Hippocampal formation (tissue), 2 donors: ENCODE data around the gene STIP1.

Experiments used
- DNase-seq, 2 donors: peaks; one replicate each; lab custom pipeline; 2025; lab: John Stamatoyannopoulos, UW

STIP1 gene

DNA sequence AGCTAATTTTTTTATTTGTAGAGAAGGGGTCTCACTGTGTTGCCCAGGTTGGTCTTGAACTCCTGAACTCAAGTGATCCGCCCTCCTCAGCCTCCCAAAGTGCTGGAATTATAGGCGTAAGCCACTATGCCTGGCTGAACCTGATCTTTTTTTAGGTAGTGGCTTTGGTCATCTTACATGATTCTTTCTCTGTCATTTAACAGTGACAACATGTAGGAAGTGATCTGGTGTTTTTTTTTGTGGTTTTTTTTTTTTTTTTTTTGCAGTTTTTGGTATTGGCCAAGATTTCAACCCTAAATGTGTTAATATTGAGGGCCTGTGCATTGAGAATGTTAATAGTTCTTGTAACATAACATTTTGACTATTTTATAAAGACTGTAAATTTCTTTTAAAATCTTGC lies 12.5 kb downstream of the STIP1 start:
- no peak for DNase-seq

DNA sequence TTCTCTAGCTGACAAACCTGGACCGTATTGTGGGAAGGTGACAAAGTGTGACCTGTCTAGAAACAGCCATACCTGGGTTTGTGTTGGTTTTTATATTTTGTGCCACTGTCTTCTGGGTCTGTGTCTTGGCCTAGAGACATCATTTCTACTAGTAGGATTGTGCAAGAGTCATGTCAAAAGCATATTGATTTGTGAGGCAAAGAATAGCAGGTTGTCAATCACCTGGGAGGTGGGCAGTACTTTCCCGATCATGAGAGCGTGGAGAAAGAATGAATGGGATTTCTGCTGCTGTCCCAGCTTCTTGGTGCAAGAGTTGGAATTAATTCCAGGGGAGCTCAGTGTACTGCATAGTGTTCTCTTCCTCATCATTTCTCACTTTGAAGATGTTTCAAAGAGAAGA lies 15.6 kb downstream of the STIP1 start:
- DNase-seq = no peak

DNA sequence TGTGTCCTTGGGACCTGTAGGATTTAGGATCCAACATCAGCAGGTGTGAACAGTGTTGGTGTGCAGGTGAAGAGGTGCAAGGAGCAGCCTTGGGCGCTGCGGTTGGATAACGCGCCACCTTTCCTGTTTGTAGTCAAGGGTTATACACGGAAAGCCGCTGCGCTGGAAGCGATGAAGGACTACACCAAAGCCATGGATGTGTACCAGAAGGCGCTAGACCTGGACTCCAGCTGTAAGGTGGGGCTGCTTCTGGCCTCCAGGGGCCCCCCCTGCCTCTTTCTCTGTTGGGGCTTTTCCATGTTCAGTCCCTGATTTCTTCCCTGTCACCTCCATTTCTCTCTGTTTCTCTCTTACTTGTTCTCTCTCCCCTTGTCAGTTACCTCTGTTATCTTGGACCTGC lies 17.0 kb downstream of the STIP1 start:
- DNase-seq = no peak

DNA sequence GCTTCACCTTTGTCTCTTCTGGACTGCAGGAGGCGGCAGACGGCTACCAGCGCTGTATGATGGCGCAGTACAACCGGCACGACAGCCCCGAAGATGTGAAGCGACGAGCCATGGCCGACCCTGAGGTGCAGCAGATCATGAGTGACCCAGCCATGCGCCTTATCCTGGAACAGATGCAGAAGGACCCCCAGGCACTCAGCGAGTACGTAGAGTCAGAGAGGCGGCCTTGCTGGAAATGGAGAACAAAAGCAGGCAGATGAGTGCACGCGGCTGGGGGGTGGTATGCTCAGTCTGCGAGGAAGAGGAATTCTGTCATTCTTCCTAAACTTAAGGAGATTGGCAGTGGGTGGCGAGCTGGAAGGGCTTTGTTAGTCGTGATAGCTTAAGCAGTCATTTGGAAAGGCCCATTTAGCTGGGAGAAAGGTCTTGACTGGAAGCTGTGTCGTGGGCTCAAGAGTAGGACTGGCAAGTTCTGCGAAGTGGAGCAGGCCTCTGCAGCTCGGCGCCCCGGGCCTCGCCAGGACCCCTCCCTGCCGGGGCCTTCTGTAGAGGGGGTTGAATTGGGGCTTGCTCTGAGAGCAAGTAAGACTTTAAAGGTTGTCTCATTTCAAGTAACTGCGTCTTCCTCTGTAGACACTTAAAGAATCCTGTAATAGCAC lies 17.6 kb downstream of the STIP1 start:
- no peak for DNase-seq

DNA sequence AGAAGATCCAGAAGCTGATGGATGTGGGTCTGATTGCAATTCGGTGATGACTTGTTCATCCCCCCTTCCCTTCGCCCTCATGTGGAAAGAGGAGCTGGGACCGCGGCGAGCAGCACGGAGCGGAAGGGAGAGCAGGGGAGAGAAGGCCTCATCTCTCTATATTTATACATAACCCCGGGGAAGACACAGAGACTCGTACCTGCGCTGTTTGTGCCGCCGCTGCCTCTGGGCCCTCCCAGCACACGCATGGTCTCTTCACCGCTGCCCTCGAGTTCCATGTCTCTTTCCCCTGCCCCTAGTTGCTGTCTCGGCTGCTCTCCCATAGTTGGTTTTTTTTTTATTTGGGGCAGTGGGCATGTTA lies 18.1 kb downstream of the STIP1 start:
- no peak for DNase-seq

DNA sequence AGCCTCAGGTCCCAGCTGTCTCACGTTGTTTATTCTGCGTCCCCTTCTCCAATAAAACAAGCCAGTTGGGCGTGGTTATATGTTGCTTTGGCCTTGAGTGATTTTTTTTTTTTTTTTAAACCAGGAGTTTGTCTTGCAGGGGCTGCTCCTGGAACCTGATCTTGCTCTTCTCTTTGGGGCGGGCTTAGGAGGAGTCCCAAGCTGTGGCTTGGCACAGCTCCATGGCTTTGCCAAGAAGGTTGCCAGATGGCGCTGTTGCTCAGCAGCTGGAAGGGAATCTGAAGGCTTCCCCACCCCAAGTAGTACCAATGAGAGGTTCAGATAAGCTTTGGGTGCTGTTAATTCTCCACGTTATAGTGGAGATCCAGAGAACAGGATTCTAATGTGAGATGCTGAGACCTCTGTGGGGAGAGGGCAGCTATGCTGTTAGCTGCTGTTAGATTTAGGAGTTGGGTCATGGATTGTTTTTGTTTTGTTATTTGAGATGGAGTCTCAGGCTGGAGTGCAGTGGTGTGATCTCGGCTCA lies 18.6 kb downstream of the STIP1 start:
- DNase-seq = peak; percentile 75 to 78

DNA sequence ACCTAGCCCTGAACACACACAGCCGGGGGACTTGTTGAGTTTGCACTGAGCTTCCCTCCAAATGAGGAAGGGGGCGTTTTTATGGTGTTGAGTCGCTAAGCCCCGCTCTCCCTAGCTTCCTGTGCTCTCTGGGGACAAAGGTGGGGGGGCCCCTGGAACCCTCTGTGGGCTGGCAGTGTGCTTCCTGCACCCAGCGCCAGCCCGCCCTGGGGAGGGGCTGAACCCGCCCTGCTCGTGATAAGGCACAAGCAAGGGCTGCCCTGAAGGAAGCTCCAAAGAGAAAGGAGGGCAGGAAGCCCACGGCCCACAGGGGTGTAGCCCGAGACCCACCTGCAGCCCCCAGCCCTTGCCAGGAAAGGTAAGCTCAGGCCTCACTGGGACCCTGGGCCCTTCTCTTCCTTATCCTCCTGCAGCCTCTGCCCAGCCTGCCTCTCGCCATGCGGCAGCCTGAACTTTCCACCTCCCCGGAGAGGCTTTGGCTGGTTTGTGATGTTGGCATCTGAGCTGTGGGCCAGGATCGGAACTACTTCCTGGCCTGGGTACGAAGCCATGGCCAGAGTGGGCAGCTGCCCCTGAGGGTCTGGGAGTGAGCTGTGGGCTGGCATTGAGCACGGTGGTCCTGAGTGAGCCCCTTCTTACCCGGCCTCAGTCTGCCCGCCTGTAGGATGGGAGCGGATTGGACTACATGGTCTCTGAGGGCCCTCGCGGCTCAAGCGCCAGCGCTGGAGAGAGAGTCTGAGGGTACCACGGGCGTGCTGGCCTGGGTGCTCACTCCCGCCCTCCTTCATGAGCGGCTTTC lies 20.7 kb downstream of the STIP1 start, which contains the start of gene FERMT3:
TSS of gene FERMT3 (plus strand) at position 265 of the 799 bp plus-strand sequence. CDS start 644 bp downstream, outside the sequence.
- peak in 1 of 2 donors; percentile 23 for DNase-seq

DNA sequence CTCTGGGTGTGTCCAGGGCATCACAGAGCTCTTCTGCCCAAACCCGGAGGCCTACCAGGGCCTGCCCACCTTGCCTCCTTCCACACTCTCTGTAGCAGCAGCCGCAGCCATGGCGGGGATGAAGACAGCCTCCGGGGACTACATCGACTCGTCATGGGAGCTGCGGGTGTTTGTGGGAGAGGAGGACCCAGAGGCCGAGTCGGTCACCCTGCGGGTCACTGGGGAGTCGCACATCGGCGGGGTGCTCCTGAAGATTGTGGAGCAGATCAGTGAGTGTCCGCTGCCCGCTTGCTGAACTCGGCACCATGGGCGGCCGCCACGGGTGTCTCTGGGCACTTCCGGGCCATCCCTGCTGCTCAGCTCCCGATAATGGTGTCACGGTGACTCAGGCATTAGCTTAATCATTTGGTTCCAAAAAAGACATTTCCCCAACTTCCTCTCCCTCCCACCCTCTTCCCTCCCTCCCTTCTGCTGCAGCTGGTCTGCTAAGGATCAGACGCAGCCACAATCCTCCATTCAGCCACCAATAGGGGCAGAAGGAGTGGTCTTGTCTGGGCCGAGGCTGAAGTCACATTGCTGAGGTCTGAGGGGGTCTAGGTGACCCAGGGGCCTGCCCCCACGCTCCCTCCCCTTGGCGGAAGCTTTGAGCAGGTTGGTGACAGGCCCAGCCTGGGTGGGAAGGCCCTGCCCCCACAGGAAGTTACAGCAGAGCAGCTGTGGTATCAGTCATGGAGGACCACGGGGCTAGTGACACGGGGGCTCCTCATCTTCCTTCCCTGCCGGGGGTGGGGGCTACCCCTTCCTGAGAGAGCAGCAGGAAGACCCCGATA lies 21.5 kb downstream of the STIP1 start:
- no peak for DNase-seq

DNA sequence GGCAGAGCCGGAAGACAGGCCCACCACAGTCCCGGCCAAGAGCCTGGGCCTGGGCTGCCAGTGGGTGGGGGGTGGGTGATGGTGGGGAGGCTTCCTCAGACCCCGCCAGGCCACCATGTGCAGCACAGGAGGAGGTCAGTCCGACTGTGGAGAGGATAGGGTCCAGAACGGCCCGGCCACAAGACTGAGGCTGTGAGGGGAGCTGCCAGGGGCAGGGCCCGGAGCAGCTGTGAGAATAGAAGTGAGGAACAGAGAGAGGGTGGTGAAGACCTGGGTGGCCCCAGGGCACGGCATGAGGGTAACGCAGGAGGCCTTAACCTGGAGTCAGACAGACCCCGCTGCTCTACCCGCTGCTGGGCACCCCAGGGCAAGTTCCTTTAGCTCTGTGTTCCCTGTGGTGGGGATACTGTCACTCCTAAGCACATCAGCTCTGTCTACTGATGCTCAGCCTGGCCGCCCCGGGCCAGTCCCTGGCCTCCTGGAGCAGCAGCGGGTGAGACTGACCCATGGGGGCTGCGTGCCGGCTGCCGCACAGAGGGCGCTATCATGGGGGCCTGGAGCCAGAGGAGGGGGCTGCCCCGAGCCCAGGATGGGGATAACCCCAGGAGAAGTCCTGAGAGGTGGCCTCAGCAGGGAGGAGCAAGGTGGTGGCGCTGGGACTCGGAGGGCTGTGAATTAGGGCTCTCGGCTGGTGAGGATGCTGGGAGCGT lies 22.3 kb downstream of the STIP1 start:
- DNase-seq = no peak

DNA sequence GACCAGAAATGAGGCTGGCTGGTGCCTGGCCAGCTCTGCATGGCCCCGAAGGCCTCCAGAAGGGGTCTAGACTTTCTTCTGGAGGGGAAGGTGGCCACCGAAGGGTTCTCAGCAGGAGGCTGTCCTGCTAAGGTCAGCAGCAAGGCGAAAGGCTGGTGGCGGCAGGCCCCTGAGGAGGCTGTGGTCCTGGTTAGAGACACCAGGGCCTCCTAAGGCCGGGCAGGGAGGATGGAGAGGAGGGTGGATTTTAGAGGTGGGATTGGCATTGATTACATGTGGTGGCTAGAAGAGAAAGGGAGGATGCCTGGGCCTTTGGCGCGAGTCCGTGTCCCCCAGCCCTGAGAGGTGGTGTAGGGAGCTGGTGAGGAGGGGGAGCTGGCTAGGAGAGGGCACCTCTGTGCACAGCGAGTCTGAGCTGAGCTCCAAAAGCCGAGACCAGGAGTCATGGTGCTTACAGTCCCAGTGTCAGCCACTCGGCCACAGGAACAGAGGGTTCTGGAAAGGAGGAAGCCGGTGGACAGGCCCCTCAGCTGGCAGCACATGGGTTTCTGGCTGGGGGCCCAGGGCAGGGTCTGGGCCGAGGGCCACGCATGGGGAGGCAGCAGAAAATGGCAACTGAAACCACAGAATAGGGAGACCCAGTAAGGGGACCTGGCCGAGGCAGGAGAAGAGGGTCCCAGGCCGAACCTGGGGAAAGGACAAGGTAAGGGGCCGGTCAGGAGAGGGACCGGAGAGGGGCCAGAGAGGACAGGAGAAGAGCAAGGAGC lies 23.0 kb downstream of the STIP1 start:
- DNase-seq = no peak

DNA sequence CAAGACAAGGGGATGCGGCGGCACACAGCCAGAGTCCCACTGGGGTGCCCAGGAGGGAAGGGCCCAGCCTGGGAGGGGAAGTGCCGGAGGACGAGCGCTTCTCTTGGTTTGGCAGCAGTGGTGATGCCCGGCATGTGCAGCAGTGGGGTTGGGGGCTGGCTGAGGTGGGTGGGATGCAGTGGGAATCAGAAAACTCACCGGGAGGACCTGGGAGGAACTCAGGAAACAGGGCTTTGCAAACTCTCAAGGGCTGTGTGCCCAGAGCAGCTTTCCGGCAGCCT lies 23.5 kb downstream of the STIP1 start:
- no peak for DNase-seq

DNA sequence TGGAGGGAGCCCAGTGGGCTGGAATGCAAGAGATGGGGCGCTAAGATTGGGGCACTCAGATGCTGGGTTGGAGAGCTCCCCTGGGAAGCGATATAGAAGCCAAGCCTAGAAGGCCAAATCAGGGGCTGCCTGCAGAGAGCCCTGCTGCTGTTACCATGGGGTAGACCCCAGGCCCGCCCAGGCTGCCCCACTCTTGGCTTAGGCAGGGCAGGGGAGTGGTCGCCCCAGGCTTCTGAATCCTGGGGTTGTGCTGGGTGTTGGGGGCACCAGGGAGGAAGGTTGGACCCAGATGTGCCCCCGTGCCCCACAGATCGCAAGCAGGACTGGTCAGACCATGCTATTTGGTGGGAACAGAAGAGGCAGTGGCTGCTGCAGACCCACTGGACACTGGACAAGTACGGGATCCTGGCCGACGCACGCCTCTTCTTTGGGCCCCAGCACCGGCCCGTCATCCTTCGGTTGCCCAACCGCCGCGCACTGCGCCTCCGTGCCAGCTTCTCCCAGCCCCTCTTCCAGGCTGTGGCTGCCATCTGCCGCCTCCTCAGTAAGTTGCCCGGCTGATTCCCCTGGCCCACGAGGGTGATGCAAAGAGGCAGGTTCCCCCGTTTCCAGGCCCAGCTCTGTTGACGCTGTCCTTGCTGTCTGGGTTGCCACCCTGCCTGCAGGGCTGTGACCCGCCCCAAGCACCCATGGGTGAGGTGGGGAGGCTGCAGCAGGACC lies 24.5 kb downstream of the STIP1 start:
- no peak for DNase-seq

DNA sequence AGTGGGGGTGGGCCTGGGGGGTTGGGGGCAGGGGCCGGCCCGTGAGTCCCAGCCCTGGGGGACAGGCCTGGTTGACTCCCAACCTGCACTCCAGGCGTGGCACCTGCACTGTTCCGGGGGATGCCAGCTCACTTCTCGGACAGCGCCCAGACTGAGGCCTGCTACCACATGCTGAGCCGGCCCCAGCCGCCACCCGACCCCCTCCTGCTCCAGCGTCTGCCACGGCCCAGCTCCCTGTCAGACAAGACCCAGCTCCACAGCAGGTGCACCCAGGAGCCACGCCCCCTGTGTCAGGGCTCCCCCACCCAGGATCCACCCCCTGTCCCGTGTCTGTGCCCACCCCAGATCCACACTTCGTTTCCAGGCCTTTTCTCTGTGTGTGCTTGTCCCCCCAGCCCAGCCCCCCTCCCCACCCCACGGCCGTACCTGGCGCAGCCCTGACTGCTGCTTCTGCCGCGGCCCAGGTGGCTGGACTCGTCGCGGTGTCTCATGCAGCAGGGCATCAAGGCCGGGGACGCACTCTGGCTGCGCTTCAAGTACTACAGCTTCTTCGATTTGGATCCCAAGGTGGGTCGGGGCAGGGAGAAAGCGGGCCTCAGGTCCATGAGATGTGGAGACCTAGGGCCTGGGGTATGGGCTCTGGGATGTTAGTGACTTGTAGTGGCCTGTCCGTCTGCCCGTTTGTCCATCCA lies 25.4 kb downstream of the STIP1 start:
- no peak for DNase-seq

DNA sequence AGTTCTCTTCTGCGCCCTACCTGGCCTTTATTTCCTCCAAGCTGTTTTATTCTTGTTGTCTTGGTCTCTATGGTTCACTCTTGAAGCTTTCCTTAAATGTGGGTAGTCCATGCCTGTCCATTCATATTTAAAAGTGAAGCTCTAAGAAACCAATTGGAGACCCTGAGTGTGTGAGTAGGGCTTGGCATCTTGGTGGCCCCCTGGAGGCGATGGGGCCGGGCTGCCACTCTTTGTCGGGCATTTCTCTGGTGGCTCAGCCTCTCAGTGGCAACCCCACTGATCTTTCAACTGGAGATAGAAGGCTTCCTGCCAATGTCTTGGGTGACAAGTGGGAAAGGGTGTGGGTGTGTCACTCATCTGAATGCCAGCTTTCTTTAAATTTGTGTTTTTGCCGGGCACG lies 30.9 kb downstream of the STIP1 start:
- DNase-seq = no peak

DNA sequence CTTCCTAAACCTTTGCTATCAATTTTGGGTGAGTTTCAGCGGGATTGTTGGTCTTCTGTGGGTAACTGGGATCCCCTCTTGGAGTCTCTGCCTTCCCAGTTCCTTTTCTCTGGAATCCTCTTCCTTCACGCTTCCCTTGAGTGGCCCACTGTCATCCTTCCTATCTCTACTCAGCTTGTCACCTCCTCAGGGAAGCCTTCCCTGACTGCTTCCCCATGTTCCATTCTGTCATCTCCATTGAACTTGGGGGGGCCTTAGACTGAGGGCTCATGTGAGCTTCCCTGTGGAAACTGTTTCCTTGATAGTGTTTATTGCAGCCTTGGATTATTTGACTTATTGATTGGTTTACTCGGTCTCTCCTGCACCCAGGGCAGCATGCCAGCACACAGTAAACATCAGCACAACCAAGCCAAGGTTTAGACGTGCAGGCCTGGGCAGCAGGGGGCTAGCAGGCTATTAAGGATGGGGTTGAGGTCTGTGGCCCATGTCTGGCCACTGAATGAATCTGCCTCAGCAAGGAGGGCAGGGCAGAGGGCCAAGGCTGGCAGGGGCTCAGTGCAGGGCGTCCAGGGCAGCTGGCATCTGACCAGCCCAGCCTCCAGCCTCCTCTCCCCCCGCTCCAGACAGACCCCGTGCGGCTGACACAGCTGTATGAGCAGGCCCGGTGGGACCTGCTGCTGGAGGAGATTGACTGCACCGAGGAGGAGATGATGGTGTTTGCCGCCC lies 32.8 kb downstream of the STIP1 start:
- no peak for DNase-seq

DNA sequence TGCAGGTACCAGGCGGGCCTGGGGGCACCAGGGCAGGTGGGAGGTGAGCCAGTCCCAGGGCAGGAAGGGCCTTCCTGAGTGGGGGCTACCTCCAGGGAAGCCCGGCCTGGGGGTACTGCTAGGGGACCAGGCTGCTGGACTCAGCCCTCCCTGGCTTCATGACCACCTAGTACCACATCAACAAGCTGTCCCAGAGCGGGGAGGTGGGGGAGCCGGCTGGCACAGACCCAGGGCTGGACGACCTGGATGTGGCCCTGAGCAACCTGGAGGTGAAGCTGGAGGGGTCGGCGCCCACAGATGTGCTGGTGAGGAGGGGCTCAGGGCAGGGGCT lies 33.3 kb downstream of the STIP1 start:
- no peak for DNase-seq

DNA sequence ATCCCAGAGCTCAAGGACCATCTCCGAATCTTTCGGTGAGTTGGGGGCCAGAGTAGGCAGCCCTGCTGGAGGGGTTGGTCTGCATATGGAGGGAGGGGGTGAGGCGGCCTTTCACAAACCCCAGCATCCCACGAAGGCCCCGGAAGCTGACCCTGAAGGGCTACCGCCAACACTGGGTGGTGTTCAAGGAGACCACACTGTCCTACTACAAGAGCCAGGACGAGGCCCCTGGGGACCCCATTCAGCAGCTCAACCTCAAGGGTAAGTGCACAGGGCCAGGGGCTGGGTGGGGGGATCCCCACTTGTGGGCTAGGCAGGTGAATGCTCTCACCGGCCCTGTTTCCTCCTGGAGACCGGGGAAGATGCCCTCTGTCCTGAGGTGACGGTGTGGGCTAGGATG lies 33.8 kb downstream of the STIP1 start:
- DNase-seq = no peak

DNA sequence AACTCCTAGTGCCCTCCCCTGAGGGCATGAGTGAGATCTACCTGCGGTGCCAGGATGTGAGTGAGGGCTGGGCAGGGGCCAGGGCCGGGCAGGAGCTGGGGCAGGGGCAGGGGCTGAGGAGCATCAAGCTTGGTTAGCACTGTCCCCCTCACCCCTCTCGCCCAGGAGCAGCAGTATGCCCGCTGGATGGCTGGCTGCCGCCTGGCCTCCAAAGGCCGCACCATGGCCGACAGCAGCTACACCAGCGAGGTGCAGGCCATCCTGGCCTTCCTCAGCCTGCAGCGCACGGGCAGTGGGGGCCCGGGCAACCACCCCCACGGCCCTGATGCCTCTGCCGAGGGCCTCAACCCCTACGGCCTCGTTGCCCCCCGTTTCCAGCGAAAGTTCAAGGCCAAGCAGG lies 34.3 kb downstream of the STIP1 start:
- DNase-seq = no peak

DNA sequence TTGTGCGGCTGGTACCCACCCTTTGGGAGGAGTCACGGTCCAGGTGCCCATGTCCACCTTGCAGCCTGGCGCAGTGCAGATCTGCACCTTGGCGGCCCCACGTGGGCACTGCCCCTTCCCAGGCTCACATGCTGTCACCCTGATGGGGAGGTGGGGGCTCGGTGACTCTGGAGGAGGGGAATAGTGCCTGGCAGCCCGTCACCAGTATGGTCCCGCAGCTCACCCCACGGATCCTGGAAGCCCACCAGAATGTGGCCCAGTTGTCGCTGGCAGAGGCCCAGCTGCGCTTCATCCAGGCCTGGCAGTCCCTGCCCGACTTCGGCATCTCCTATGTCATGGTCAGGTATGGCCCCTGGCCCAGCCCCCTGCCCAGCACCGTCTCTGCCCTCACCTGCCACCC lies 34.8 kb downstream of the STIP1 start:
- no peak for DNase-seq

DNA sequence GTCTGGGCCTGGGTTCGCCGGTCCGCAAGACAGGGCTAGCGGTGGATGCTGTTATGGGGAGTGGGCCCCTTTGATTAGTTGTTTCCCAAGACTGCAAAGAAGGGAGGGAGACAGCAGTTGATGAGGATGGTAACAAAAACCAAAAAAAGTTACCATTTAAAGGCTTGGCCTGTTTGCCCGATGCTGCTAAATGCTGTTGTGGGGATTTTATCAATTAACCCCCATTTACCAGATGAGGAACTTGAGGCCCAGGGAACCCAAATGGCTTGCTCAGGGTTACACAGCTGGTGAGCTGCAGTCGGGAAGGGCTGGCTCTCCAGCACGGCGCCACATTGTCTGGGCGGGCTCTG lies 36.7 kb downstream of the STIP1 start:
- no peak for DNase-seq
